GM10266 (cell line): Measurements from ENCODE around the gene FAM110D.
A peak's percentile ranks its signal among the peaks of the same experiment; 100 is the strongest.

Experiments
- DNase-seq: peaks from one replicate; pipeline ENCODE4 v3.0.0; 2012; ENCODE audit errors: extremely low spot score
- TF ChIP-seq, protein P1 (sequence below): IDR thresholded peaks from 2 replicates; pipeline ENCODE4 v1.5.1; 2012; ENCODE audit warnings: mild to moderate bottlenecking, low read depth; ENCODE audit not compliant: control insufficient read depth, insufficient read depth; ENCODE audit errors: missing control alignments

The FAM110D gene

DNA sequence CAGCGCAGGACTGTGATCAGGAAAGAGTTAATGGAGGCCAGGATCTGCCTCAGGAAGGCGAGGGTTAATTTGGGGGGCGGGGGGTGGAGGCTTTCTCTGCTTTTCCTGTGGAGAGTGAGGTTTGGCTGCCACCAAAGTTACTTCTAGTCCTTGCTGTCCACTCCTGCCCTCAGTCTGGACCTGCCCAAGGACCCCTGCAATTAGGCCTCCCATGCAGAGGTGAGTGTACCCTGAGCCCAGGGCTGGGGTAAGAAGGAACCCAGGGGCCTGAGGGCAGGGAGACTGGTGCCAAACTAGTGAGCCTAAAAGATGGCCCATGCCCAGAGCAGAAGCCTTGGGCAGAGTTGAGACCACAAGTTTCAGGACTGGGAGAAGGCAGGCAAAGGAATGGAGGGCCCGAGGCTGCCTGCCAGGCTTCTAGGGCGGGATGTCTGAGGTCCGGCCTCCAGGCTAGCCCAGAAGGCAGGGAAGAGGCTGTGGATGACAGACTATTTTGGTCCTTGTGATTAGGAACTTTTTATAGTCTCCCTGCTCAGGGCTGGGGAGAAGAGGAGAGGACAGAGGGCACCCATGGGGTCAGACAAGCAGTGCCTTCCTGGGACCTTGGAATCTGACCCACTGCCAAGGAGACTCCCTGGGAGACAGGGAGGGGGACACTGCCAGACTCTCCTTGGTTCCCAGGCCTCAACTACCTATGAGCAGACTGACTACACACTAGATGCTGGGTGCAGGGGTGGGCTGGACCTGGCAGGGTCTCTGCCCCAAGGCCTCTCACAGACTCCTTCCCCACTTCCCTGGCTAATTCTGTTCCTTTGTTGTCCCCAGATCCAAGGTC is at the start of gene FAM110D:
TSS of gene FAM110D (plus strand) at position 172 of the 835 bp plus-strand sequence. CDS start 2,213 bp downstream, outside the sequence.
- TF ChIP-seq, protein P1, sequence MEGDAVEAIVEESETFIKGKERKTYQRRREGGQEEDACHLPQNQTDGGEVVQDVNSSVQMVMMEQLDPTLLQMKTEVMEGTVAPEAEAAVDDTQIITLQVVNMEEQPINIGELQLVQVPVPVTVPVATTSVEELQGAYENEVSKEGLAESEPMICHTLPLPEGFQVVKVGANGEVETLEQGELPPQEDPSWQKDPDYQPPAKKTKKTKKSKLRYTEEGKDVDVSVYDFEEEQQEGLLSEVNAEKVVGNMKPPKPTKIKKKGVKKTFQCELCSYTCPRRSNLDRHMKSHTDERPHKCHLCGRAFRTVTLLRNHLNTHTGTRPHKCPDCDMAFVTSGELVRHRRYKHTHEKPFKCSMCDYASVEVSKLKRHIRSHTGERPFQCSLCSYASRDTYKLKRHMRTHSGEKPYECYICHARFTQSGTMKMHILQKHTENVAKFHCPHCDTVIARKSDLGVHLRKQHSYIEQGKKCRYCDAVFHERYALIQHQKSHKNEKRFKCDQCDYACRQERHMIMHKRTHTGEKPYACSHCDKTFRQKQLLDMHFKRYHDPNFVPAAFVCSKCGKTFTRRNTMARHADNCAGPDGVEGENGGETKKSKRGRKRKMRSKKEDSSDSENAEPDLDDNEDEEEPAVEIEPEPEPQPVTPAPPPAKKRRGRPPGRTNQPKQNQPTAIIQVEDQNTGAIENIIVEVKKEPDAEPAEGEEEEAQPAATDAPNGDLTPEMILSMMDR, result no peak
- DNase-seq, result no peak

DNA sequence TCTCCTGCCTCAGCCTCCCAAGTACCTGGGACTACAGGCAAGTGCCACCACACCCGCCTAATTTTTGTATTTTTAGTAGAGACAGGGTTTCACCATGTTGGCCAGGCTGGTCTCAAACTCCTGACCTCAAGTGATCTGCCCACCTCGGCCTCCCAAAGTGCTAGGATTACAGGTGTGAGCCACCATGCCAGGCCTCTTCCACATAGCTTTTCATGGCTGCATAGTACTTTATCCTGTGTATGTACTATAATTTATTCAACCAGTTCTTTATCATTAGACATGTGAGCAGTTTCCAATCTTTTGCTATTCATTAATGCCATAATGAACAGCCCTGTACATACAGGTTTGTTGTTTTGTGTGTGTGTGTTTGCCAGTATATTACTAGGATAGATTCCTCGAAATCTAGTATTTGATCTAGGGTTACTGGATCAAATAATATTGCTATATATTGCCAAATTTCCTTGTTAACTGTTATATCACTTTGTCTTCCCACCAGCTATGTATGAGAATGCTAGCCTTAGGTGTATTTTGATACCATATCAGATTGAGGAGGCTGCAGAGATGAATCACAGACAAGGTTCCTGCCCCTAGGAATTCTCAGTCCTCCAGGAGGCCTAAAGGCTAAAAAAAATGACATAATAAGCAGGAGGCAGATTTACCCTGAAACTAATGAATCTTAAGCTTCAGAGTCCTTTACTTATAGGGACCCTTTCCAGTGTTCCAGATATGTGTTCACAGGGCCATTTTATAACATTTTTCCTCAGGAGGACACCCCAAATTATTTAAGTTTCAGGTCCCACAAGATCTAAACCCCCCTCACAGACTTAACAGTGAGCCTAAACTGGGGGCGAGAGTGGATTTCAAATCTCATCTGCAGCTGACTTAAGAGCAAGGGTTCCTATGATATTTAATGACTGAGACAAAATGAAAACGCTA is 49.4 kb upstream of the FAM110D start:
- no peak for DNase-seq
- TF ChIP-seq, protein P1, result no peak

DNA sequence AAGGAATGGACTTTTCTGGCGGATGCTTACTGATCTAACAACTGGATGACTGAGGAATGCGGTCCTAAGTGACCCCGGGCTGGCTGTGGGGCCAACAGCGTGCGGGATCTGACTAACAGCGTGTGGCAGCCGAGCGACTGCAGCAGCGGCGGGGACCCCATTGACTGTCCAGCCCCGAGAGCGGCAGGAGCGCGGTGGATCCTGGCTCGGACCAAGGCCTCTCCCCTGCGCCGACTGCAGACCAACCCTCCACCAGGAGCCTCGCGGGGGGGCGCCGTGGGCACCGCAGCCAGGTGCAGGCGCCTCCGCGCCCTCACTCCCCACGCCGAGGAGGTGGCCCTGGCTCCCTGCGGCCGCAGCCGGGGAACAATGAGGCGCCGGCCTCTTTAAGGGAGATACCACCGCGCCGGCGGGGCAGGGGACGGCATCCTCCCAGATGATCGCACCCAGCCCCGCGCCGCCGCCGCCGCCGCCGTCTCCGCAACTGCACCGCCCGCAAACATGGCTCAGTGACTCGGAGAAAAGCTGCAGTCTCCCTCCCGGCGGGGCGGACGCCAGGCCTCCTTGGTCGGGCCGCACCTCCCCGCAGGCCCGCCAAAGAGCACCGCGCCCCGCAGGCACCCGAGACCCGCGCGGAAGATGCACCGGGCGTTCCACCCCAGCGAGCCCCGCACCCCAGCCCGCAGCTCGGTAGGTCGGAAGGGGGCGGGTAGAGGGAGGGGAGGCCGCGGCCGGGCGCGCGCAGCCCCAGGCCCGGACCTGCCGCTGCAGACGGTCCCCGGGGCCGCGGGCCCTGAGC is 47.9 kb upstream of the FAM110D start:
- peak; percentile 85 for DNase-seq
- TF ChIP-seq, protein P1, result peak; percentile 14

DNA sequence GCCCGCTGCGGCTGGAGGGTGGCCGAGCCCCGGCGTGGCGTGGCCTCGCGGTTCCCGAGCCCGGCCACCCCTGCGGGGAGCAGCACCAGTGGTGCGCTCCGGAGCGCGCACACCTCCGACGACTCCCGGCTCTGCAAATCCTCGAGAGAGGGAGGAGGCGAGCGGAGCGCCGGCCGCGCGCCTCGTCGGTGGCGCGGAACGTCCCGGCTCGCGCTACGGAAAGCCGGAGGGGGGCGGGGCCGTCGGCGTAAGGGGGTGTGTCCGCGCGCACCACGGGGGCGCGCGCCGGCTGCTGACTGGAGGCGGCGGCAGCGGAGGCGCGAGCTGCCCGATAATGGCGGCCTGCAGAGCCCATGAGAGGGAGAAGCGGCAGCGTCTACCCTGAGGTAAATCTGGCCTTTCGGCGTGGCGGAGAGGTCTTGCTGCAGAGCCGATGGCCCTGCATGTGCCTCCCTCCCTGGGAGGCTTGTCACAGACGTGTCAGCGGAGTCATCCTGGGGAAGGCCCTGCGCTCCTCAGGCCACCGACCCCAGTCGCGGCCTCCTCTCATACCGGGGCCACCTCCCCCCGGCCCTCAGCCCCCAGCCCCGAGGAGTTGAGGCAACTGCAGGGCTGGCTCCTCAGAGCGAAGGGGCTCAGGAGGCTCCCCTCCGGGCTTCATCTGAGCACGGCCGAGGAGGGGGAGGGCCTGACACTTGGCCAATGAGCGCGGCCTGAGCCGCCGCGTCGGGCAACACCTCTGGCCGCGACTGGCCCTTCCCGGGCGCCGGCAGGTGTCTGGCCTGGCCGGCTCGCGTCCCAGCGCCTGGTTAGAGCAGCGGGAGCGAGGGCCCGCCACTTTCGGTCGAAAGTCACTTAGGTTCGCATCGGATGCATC is 47.1 kb upstream of the FAM110D start, which contains the start of gene PDIK1L:
TSS of gene PDIK1L (plus strand) at position 295 of the 877 bp plus-strand sequence. CDS start 2,485 bp downstream, outside the sequence.
- TF ChIP-seq, protein P1, result no peak
- DNase-seq, result peak; percentile 96

DNA sequence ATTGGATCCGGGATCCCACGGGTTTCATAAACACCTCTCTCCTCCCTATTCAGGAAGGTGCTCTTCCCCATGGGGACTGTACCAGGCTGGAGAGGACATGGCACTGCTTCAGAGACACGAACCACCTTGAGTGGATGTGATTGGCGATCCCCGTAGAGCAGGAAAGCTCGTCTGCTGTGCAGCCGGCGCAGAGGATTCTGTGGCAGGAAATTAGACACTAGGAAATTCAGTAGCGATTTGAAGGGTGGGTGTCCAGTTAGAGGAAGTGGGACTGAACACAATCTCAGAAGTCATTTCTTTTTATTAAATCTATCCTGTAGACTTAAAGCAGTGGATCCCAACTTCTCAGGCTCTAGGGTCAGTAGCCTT is 46.5 kb upstream of the FAM110D start:
- TF ChIP-seq, protein P1, result no peak
- peak; percentile 49 for DNase-seq

DNA sequence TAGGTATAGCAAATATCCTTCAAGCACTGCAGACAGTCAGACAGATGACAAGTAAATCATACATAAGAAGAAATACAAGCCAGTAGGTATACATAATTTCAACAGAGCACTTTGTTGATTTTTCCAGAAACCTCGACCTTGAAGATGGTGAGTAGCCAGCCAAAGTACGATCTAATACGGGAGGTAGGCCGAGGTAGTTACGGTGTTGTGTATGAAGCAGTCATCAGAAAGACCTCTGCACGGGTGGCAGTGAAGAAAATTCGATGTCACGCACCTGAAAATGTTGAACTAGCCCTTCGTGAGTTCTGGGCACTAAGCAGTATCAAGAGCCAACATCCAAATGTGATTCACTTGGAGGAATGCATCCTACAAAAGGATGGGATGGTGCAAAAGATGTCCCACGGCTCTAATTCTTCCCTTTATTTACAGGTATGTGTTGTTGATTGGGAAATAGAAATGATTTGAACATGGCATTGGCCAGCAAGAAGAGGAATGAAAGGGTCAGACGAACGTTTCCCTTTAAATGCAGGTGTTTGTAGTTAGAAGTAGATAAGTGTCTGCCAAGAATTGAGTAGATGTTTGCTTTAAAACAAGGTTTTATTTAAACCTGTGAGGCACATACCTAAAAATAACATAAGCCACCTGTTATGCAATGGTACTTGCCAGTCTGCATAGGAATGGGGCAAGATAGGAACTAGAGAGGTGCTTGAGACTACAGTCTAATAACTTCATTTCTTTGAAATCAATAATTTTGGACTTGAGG is 44.5 kb upstream of the FAM110D start:
- TF ChIP-seq, protein P1, result no peak

More for the DNA sequence above, 44.5 kb upstream of the FAM110D start:
- no peak for DNase-seq
